Endothelial cell of umbilical vein (primary cell): ENCODE measurements around the gene KRT26. TPM values are rescaled to one million over a fixed set of nuclear protein-coding genes. Genes with fewer than 3 reads are reported as not detected.

Experiments
- polyA plus RNA-seq, 4 experiments: library from polyadenylated mRNA; depleted of rRNA in 3 of 4; stranded (reverse) in 3 of 4; unstranded in 1 of 4; fragments of >200 nt; gene quantifications; 2 replicates each; pipeline versions ENCODE4 v1.2.1 to v1.2.3, GENCODE V29; 2011 to 2012; ENCODE audit warnings: missing spikeins in 1 of 4
- total RNA-seq: library from RNA; stranded (reverse); gene quantifications from 2 replicates; pipeline ENCODE4 v1.2.3, GENCODE V29; 2021

Gene KRT26
- total and polyA plus RNA-seq, 2 donors (not counting 3 experiments of a cell fraction or from before 2014, with no cell fraction given): not detected

Other genes with a start within 250 kb of the KRT26 start
- gene CCR7, start 206.7 kb downstream of the KRT26 start, total RNA-seq: 0.30 TPM in 1 of 2 replicates, not detected in the other
- gene CCR7, start 206.7 kb downstream of the KRT26 start, polyA plus RNA-seq: 0.18 and 0.25 TPM in 2 replicates
- 120 and 127 TPM in 2 replicates for gene SMARCE1, start 124.4 kb downstream of the KRT26 start, total RNA-seq
- gene SMARCE1, start 124.4 kb downstream of the KRT26 start, polyA plus RNA-seq: 21.5 and 28.4 TPM in 2 replicates
- not detected in 2 replicates for gene KRT222, start 107.0 kb downstream of the KRT26 start, total RNA-seq
- not detected in 2 replicates for gene KRT222, start 107.0 kb downstream of the KRT26 start, polyA plus RNA-seq
- gene KRT24, start 68.4 kb downstream of the KRT26 start, total RNA-seq: not detected in 2 replicates
- not detected in 2 replicates for gene KRT24, start 68.4 kb downstream of the KRT26 start, polyA plus RNA-seq
- not detected in 2 replicates for gene KRT25, start 16.9 kb downstream of the KRT26 start, total RNA-seq
- gene KRT25, start 16.9 kb downstream of the KRT26 start, polyA plus RNA-seq: not detected in 2 replicates
- not detected in 2 replicates for gene KRT27, start 10.3 kb upstream of the KRT26 start, total RNA-seq
- gene KRT27, start 10.3 kb upstream of the KRT26 start, polyA plus RNA-seq: not detected in 2 replicates
- not detected in 2 replicates for gene KRT28, start 27.8 kb upstream of the KRT26 start, total RNA-seq
- gene KRT28, start 27.8 kb upstream of the KRT26 start, polyA plus RNA-seq: not detected in 2 replicates
- gene KRT10, start 50.4 kb upstream of the KRT26 start, total RNA-seq: 51.4 and 55.6 TPM in 2 replicates
- gene KRT10, start 50.4 kb upstream of the KRT26 start, polyA plus RNA-seq: 5.1 and 5.4 TPM in 2 replicates
- gene KRT12, start 95.0 kb upstream of the KRT26 start, total RNA-seq: not detected in 2 replicates
- not detected in 2 replicates for gene KRT12, start 95.0 kb upstream of the KRT26 start, polyA plus RNA-seq
- not detected in 2 replicates for gene KRT20, start 113.0 kb upstream of the KRT26 start, total RNA-seq
- gene KRT20, start 113.0 kb upstream of the KRT26 start, polyA plus RNA-seq: not detected in 2 replicates
- gene KRT23, start 165.4 kb upstream of the KRT26 start, total RNA-seq: not detected in 2 replicates
- not detected in 2 replicates for gene KRT23, start 165.4 kb upstream of the KRT26 start, polyA plus RNA-seq
- gene KRT39, start 194.7 kb upstream of the KRT26 start, total RNA-seq: not detected in 2 replicates
- gene KRT39, start 194.7 kb upstream of the KRT26 start, polyA plus RNA-seq: not detected in 2 replicates
- not detected in 2 replicates for gene KRT40, start 212.1 kb upstream of the KRT26 start, total RNA-seq
- gene KRT40, start 212.1 kb upstream of the KRT26 start, polyA plus RNA-seq: not detected in 2 replicates
- gene KRTAP3-3, start 222.0 kb upstream of the KRT26 start, total RNA-seq: not detected in 2 replicates
- gene KRTAP3-3, start 222.0 kb upstream of the KRT26 start, polyA plus RNA-seq: not detected in 2 replicates
- not detected in 2 replicates for gene KRTAP3-2, start 227.7 kb upstream of the KRT26 start, total RNA-seq
- gene KRTAP3-2, start 227.7 kb upstream of the KRT26 start, polyA plus RNA-seq: not detected in 2 replicates
- not detected in 2 replicates for gene KRTAP3-1, start 236.9 kb upstream of the KRT26 start, total RNA-seq
- gene KRTAP3-1, start 236.9 kb upstream of the KRT26 start, polyA plus RNA-seq: not detected in 2 replicates